Stimulated activated naive CD8-positive, alpha-beta T cell treated with anti-CD3 and anti-CD28 coated beads, Interleukin-15, Interleukin-2, amounts not matched to agents 100 ng/mL and 50 ng/mL, for 24 hours (primary cell): ENCODE results near the gene ZBTB6.

Experiments
- H3K27ac Mint-ChIP-seq: one replicate; pipeline ENCODE4 v1.8.0; 2021; ENCODE audit warnings: mild to moderate bottlenecking, mixed read lengths
- H3K27me3 Mint-ChIP-seq: one replicate; pipeline ENCODE4 v1.8.0; 2021; ENCODE audit warnings: mixed read lengths
- H3K36me3 Mint-ChIP-seq: one replicate; pipeline ENCODE4 v1.8.0; 2021; ENCODE audit warnings: low read depth, mixed read lengths
- H3K4me1 Mint-ChIP-seq: one replicate; pipeline ENCODE4 v1.8.0; 2021; ENCODE audit warnings: low read depth, mixed read lengths
- H3K4me3 Mint-ChIP-seq: one replicate; pipeline ENCODE4 v1.8.0; 2021; ENCODE audit warnings: mild to moderate bottlenecking, mixed read lengths
- H3K9me3 Mint-ChIP-seq: one replicate; pipeline ENCODE4 v1.8.0; 2021; ENCODE audit warnings: mixed read lengths

Gene ZBTB6, protein sequence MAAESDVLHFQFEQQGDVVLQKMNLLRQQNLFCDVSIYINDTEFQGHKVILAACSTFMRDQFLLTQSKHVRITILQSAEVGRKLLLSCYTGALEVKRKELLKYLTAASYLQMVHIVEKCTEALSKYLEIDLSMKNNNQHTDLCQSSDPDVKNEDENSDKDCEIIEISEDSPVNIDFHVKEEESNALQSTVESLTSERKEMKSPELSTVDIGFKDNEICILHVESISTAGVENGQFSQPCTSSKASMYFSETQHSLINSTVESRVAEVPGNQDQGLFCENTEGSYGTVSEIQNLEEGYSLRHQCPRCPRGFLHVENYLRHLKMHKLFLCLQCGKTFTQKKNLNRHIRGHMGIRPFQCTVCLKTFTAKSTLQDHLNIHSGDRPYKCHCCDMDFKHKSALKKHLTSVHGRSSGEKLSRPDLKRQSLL

DNA sequence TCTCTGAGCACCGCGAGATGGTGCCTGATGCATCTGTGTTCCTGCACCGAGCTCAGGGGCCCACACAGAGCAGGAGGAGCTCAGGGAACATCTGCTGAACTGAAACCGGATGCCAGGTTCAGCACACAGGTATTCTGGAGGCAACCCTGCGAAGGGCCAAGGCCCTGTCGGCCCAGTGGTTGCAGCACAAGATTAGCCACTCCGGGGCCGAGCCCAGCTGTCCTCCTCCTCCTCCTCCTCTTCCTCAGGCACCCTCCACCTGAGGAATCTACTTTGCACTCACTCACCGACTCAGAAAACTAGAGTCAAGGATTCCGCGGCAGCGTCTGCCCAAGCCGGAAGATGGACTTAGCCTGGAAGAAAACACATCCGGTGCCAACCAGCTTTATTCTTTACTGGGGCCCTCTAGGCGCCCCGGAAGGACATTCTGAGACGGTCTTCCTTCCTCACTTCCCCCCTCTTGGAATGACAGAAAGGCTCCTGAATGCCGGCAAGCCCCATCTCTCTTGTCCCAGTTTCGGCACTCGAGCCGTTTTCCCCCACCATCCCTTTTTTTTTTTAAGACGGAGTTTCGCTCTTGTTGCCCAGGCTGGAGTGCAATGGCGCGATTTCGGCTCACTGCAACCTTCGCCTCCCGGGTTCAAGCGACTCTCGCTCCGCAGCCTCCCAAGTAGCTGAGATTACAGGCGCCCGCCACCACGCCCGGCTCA is at the start of gene ZBTB6:
Gene ZBTB6, minus strand, starts transcription at position 360 of the 710 bp plus-strand sequence. CDS start 1,251 bp downstream, outside the sequence.
- H3K9me3 Mint-ChIP-seq, result no peaks in the 10 kb centered on the region
- H3K36me3 Mint-ChIP-seq, result peaks cover 41% of the 10 kb centered on the region
- H3K27ac Mint-ChIP-seq, result peak within 1 kb of the TSS; percentile 97
- peaks cover 39% of the 10 kb centered on the region for H3K4me1 Mint-ChIP-seq
- H3K27me3 Mint-ChIP-seq, result no peaks in the 10 kb centered on the region
- H3K4me3 Mint-ChIP-seq, result peak within 1 kb of the TSS; percentile 100

DNA sequence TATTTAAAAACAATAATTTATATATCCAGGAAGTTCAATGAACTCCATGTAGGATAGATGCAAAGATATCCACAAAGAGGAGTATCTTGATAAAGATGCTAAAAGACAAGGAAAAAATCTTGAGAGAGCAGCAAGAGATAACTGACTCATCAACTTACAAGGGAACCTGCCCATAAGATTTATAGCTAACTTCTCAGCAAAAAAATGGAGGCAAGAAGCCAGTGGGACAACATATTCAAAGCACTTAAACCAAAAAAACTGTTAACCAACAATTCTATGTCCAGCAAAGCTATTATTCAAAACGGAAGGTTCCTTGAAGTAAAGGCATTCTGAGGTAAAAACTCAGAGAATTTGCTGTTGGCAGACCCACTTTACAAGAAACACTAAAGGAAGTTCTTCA is 48.0 kb upstream of the ZBTB6 start:
- Mint-ChIP-seq H3K27me3 (no peaks in the 10 kb centered on the region), H3K36me3 (peaks cover 46% of the 10 kb centered on the region), H3K9me3 (no peaks in the 10 kb centered on the region), H3K4me1 (no peaks in the 10 kb centered on the region), H3K4me3 (no peak overlapping the region), H3K27ac (no peak overlapping the region)

DNA sequence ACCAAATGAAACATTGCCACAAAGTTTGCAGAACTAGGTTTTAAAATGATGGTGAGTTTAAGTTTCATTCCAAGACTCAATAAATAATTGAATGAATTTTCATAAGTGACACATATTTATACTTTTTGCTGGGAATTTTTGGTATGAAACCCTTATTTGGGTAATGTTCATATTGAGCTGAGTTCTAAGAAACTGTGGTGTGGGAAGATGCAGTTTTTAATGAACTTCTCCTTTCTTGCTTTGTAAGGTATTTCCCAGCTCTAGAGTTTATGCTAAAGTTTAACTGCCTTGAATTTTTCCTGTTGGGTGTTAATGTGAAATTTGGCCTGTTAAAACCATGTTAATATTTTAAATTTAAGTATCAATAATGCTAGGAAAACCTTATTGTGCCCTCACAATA is 42.8 kb upstream of the ZBTB6 start:
- Mint-ChIP-seq H3K27ac (no peak overlapping the region), H3K4me1 (peaks cover 20% of the 10 kb centered on the region), H3K27me3 (no peaks in the 10 kb centered on the region), H3K36me3 (peaks cover 38% of the 10 kb centered on the region), H3K4me3 (no peak overlapping the region), H3K9me3 (no peaks in the 10 kb centered on the region)

DNA sequence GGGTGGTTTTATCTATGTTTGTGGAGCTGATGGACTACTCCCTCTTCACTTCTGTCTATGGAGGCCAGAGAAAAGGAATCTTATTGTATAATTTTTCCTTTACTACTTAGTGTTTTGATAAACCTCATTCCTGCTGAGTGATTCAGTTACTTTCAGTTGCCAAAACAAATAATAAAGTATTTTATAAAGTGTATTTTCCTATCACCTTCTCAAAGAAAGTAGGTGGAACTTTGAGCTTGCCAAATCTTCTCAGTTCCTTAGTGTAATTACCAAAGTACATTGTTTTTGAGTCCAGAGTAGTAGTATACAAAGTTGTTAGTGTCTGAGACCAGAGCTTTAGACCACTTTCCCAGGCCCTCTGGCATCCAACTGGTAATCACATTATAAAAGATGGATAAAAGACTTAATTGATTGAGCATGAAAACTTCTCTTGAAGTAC is 41.1 kb upstream of the ZBTB6 start:
- Mint-ChIP-seq H3K9me3 (no peaks in the 10 kb centered on the region), H3K36me3 (peaks cover 27% of the 10 kb centered on the region), H3K4me3 (no peak overlapping the region), H3K27ac (no peak overlapping the region), H3K27me3 (no peaks in the 10 kb centered on the region), H3K4me1 (peaks cover 33% of the 10 kb centered on the region)

DNA sequence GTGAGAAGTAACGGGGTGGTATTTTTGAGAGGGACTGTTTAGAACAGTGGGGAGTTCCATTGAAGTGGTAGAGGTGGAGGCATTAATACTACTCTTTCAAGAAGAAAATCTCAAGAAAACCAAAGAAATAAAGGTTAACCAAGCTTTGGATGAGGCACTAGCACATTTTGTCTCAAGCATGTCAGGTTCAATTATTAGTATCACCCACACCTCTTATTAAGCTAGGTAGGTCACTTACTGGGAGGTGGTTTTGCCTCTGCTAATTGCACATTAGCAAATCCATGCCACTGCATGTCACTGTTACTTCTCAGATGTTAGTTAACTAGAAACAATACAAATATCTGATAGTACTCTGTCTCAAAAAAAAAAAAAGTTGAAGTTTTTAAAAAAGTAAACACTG is 37.9 kb upstream of the ZBTB6 start:
- Mint-ChIP-seq H3K4me1 (peaks cover 56% of the 10 kb centered on the region), H3K4me3 (no peak overlapping the region), H3K27me3 (no peaks in the 10 kb centered on the region), H3K9me3 (no peaks in the 10 kb centered on the region), H3K36me3 (peaks cover 10% of the 10 kb centered on the region), H3K27ac (no peak overlapping the region)

DNA sequence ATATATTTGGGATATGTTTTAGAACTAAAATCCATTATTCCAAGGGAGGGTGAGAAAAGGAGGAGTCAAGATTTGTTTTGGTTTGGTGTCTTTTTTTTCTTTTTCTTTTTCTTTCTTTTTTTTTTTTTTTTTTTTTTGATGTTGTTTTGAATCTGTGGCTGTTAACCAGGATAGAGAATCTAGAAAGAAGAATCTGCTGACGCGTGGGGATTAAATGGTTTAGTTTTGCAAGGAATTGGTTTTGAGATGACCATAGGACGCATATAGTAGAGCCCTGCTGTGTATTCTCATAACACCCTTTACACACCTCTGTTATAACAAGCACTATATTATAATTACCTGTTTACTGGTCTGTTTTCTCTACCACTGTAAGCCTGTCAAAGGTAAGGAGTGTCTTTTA is 37.1 kb upstream of the ZBTB6 start:
- peaks cover 13% of the 10 kb centered on the region for H3K36me3 Mint-ChIP-seq
- H3K27ac Mint-ChIP-seq, result no peak overlapping the region
- no peaks in the 10 kb centered on the region for H3K27me3 Mint-ChIP-seq
- H3K4me3 Mint-ChIP-seq, result no peak overlapping the region
- H3K9me3 Mint-ChIP-seq, result no peaks in the 10 kb centered on the region
- H3K4me1 Mint-ChIP-seq, result peaks cover 59% of the 10 kb centered on the region

DNA sequence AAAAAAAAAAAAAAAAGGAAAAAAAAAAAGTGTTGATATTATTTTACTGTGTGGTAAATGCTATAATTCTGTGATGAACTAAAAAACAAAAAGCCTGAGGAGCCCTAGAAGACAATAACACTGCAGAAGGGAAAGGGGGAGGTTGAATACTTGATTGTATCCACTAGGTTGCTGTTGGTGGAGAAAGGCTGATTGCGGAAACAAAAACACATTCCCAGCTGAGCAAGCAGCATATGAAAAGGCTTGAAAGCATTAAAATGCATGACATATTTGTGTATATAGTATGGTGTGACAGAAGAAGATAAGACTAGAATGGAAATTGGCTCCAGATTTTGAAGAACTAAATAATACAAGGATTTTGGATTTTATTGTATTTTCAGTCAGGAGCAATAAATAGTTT is 36.6 kb upstream of the ZBTB6 start:
- Mint-ChIP-seq H3K4me1 (peaks cover 59% of the 10 kb centered on the region), H3K9me3 (no peaks in the 10 kb centered on the region), H3K27ac (no peak overlapping the region), H3K4me3 (no peak overlapping the region), H3K27me3 (no peaks in the 10 kb centered on the region), H3K36me3 (peaks cover 18% of the 10 kb centered on the region)

DNA sequence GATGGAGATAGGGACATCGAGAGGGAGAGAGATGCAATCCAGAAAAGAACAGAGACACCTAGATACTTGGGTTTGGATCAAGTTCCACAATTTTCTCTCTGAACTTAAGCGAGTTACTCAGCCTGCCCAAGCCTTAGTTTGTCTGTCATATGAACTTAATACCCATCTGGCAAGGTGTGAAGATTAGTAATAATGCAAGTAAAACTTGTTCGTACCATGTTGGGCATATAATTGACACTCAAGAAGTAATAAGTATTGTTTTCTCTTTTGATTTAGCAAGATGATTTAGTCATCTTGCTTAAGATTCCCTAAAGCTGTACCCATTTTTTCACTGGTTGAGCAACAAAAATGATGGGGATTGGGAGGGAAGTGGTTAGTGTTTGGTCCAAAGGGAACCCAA is 35.2 kb upstream of the ZBTB6 start:
- peaks cover 57% of the 10 kb centered on the region for H3K4me1 Mint-ChIP-seq
- peaks cover 18% of the 10 kb centered on the region for H3K36me3 Mint-ChIP-seq
- no peaks in the 10 kb centered on the region for H3K9me3 Mint-ChIP-seq
- no peaks in the 10 kb centered on the region for H3K27me3 Mint-ChIP-seq
- peak overlapping the region; percentile 69 for H3K27ac Mint-ChIP-seq
- H3K4me3 Mint-ChIP-seq, result no peak overlapping the region

DNA sequence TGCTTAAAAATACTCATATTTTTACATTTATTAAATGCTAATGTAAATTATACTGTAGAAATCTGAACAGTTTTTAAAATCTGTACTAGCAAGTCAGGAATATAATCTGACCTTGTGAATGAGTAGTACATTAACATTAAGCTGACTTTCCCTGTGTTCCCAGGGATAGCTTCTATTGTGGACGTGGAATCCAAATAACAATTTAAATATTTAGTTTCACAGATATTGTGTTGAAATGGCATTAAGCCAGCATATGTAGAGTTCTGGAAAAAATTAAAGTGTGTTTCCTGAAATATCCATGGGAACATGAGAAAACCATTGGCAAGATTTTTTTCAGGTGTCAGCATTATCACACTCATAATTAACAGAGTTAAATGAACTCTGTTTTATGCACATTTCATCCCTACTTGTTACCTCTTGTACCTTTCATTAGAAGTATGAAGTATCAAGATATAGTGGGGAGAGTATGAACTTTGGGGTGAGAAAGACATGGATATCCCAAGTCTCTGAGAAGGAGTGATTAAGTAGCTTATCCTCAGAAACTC is 33.4 kb upstream of the ZBTB6 start:
- H3K9me3 Mint-ChIP-seq, result no peaks in the 10 kb centered on the region
- no peak overlapping the region for H3K27ac Mint-ChIP-seq
- H3K4me1 Mint-ChIP-seq, result peaks cover 72% of the 10 kb centered on the region
- peaks cover 18% of the 10 kb centered on the region for H3K36me3 Mint-ChIP-seq
- H3K27me3 Mint-ChIP-seq, result no peaks in the 10 kb centered on the region
- H3K4me3 Mint-ChIP-seq, result no peak overlapping the region

DNA sequence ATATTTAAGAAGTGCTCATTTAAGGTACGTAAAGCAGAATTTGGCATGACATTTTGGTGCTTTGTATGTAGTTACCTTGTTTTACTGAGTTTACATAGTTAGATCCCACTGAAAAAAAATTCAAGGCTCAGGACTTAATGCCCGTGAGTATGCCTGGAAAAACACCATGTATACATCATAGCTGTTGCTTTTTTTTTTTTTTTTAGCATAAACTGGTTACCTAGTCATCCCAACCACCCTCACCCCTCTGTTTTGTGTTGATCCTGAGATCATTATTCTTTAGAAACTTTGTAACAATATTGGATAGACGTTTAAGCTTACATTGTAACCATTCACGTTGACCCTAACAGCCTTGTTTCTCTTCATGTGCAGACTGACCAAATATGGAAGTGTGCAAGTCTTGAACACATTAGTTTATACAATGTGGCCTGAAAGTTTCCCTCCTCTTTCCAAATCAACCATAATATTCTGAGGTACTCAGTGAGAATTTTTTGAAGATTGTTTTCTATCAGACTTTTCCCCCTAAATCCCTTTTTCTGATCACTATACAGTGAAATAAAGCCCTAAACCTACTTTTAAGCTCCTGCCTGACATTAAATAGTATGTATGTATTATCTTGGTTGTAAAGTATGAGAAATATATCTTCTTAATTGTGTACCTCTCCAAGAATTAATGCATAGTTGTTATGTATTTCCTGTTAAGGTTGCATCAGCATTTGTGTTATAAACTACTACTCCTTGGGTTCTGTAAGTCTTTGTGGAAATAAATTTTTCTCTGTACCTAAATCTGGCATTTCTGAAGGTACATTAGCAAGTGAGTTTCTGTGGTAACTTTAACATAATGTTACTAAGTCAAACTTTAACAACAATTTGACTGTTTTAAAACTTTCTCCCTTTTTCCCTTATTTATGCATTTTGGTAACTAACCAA is 32.1 kb upstream of the ZBTB6 start:
- Mint-ChIP-seq H3K4me1 (peaks cover 71% of the 10 kb centered on the region), H3K9me3 (no peaks in the 10 kb centered on the region), H3K27ac (no peak overlapping the region)

DNA sequence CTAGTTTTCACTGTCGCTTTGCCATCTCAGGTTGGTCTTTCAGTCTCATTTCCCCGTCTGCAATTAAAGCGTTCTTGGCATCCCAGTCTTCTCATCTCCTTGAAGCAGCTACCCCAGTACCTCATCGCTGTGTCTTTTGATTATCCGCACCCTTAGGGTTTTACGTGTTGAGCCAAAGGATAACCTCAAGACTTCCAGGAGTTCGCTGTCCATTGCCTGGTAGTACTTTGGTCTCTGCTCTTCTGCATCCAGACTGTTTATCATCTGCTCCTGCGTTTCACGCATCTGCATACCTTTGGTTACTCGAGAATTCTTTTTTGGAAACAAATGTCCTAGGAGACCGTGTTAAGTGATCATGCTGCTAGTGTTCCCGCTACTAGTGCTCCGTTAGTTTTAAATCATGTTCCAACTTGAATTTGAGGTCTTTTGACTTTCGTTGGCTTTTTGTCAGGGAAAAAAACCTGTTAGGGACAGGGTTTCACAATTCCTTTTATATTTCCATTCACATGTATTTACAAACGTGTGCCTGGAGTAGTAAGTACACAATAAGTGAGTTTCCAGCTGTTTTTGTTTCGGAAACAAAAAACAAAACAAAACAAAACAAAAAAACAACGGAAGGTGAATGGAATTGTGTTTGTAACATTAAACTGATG is 28.6 kb upstream of the ZBTB6 start:
- Mint-ChIP-seq H3K9me3 (no peaks in the 10 kb centered on the region), H3K4me1 (peaks cover 46% of the 10 kb centered on the region), H3K36me3 (peaks cover 26% of the 10 kb centered on the region), H3K4me3 (peak overlapping the region; percentile 91), H3K27ac (peak overlapping the region; percentile 91), H3K27me3 (no peaks in the 10 kb centered on the region)

More for the DNA sequence above, 32.1 kb upstream of the ZBTB6 start:
- Mint-ChIP-seq H3K27me3 (no peaks in the 10 kb centered on the region), H3K36me3 (peaks cover 7% of the 10 kb centered on the region), H3K4me3 (no peak overlapping the region)

DNA sequence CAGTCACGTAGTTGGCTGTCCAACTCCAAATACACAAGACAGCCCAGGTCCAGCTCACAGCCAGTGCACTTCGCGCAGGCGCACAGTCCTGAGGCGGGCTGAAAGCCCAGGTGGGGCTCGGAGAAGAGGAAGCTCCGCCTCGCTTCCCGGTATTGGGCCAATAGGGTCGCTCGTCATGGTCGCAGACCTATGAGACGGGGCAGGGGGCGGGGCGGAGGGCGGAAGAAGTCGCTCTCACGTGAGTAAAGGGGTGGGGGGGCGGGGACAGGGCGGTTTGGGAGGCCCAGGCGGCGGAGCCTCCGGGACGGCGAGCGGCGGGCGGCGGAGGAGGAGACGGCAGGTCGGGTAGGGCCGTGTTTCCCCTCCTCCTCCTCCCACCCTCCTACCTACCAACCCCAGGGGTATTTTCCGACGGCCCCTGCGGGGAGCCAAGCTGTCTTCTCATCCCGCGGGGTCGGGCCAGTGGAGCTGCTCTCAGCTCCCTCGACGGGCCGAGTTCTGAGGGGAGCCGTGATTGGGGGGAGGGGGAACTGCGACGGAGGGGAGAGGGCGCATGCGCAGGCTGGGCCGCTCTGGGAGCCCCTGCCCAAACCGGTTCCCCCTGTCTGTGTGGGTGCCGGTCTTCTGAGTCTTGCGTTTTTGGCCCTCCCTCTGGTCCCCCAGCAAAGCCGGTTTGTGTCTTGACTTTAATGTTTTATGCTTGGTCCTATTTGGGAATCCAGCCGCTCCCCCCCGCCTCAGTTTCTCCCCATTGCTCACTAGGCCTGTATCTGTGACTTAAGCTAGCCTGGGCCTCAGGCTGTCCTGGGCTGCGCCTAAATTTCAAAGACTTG is 27.8 kb upstream of the ZBTB6 start, which contains the start of gene RABGAP1:
Gene RABGAP1, plus strand, starts transcription at position 272 of the 833 bp plus-strand sequence. CDS start 16,040 bp downstream, outside the sequence.
- Mint-ChIP-seq H3K4me1 (peaks cover 46% of the 10 kb centered on the region), H3K36me3 (peaks cover 34% of the 10 kb centered on the region), H3K9me3 (no peaks in the 10 kb centered on the region), H3K27me3 (no peaks in the 10 kb centered on the region), H3K4me3 (peak within 1 kb of the TSS; percentile 91), H3K27ac (peak within 1 kb of the TSS; percentile 91)

DNA sequence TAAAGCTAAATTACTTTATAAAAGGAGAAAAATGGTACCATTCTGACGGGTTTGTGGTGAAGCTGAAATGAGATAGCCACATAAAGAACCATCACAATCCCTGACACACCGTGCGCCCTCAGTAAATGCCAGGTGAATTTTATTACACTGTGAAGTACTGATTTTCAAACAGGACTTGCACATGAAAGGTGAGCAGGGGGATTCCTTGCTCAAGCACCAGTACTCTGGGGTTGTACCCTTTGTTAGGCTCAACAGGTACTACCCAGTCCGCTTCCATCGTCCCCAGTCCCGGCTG is 27.3 kb upstream of the ZBTB6 start:
- Mint-ChIP-seq H3K27ac (peak overlapping the region; percentile 84), H3K9me3 (no peaks in the 10 kb centered on the region), H3K4me3 (peak overlapping the region; percentile 91), H3K27me3 (no peaks in the 10 kb centered on the region), H3K36me3 (peaks cover 34% of the 10 kb centered on the region), H3K4me1 (peaks cover 41% of the 10 kb centered on the region)
